Smooth muscle cell (in vitro differentiated cells): Measurements from ENCODE around the gene SCML1. TPM values are rescaled to one million over a fixed set of nuclear protein-coding genes. Genes with fewer than 3 reads are reported as not detected.
"Not testable (repeated sequence)": the region's sequence is repeated elsewhere in the genome, so short reads cannot be mapped to it uniquely, and the experiment has no call there.

Experiments used
- DNase-seq: peaks from one replicate; lab custom pipeline; 2025; ENCODE audit not compliant: unreplicated experiment; lab: John Stamatoyannopoulos, UW
- H2AFZ ChIP-seq: fragments of 200-600 bp; sonication (generic); 2 replicates; pipeline ENCODE4 v1.6.0; 2016; ENCODE audit warnings: antibody characterized with exemption, low read depth, mild to moderate bottlenecking
- H3F3A ChIP-seq: fragments of 200-600 bp; sonication (generic); 2 replicates; pipeline ENCODE4 v1.6.0; 2017; ENCODE audit warnings: antibody characterized with exemption, low read depth
- H3K27ac ChIP-seq: fragments of 200-600 bp; sonication (generic); 2 replicates; pipeline ENCODE4 v1.5.1; 2016; ENCODE audit warnings: low read depth, mild to moderate bottlenecking
- H3K27me3 ChIP-seq: fragments of 200-600 bp; sonication (generic); 2 replicates; pipeline ENCODE4 v1.6.1; 2016; ENCODE audit warnings: low read depth, mild to moderate bottlenecking
- H3K36me3 ChIP-seq: fragments of 200-600 bp; sonication (generic); 2 replicates; pipeline ENCODE4 v1.5.1; 2016; ENCODE audit warnings: low read depth
- H3K4me1 ChIP-seq: fragments of 200-600 bp; sonication (generic); 2 replicates; pipeline ENCODE4 v1.5.1; 2016; ENCODE audit warnings: low read depth
- H3K4me2 ChIP-seq: fragments of 200-600 bp; sonication (generic); 2 replicates; pipeline ENCODE4 v1.6.0; 2016; ENCODE audit warnings: mild to moderate bottlenecking
- H3K4me3 ChIP-seq: fragments of 200-600 bp; sonication (generic); 2 replicates; pipeline ENCODE4 v1.5.1; 2016; ENCODE audit warnings: mild to moderate bottlenecking
- H3K79me2 ChIP-seq: fragments of 200-600 bp; sonication (generic); 2 replicates; pipeline ENCODE4 v1.6.0; 2016; ENCODE audit warnings: low read depth, mild to moderate bottlenecking
- H3K9ac ChIP-seq: fragments of 200-600 bp; sonication (generic); 2 replicates; pipeline ENCODE4 v1.6.0; 2016; ENCODE audit warnings: low read depth
- H3K9me3 ChIP-seq: fragments of 200-600 bp; sonication (generic); replicated peaks from 2 replicates; pipeline ENCODE4 v1.5.1; 2016; ENCODE audit warnings: low read depth
- H4K20me1 ChIP-seq: fragments of 200-600 bp; sonication (generic); 2 replicates; pipeline ENCODE4 v1.6.0; 2016; ENCODE audit warnings: low read depth
- CTCF ChIP-seq: fragments of 200-600 bp; sonication (generic); IDR thresholded peaks from 2 replicates; pipeline ENCODE4 v1.5.1; 2017; ENCODE audit warnings: borderline replicate concordance, mild to moderate bottlenecking, antibody characterized with exemption; ENCODE audit not compliant: insufficient read depth, poor library complexity, severe bottlenecking
- WGBS: methylation state at CpG from one replicate; pipeline ENCODE4 v1.1.7; 2016; ENCODE audit warnings: low lambda C conversion rate; 5-methylcytosine and 5-hydroxymethylcytosine counted together
- polyA plus RNA-seq: library from polyadenylated mRNA; unstranded; fragments of >200 nt; fragmentation: Nextera tagmentation; extraction: Ambion mirVana; gene quantifications from 2 replicates; pipeline ENCODE4 v1.2.1, GENCODE V29; 2016
- total RNA-seq: library from RNA; depleted of rRNA; stranded (reverse); fragments of >200 nt; gene quantifications from 2 replicates; pipeline ENCODE4 v1.2.3, GENCODE V29; 2014

The SCML1 gene
- total and polyA plus RNA-seq, 2 experiments from 2014 or later, result 9.8 to 12.4 TPM

- Histone ChIP-seq H2AFZ (no peak overlapping the region), H3K27ac (no peak overlapping the region), H3K36me3 (no peaks in the 10 kb centered on the region), H3K4me2 (no peak overlapping the region), H3K4me1 (no peaks in the 10 kb centered on the region), H3K9me3 (no peaks in the 10 kb centered on the region), H3K79me2 (no peaks in the 10 kb centered on the region), H3K4me3 (no peak overlapping the region), H3K27me3 (no peaks in the 10 kb centered on the region), H3F3A (no peaks in the 10 kb centered on the region), H3K9ac (no peak overlapping the region), H4K20me1 (no peaks in the 10 kb centered on the region)
- no peak for TF ChIP-seq CTCF
- DNase-seq, result no peak
- WGBS, result 78% methylated on average over 2 of the region's 2 CpGs
Observed at GRCh38 chrX:17778997-17779396, 41.7 kb downstream of the SCML1 start.

DNA sequence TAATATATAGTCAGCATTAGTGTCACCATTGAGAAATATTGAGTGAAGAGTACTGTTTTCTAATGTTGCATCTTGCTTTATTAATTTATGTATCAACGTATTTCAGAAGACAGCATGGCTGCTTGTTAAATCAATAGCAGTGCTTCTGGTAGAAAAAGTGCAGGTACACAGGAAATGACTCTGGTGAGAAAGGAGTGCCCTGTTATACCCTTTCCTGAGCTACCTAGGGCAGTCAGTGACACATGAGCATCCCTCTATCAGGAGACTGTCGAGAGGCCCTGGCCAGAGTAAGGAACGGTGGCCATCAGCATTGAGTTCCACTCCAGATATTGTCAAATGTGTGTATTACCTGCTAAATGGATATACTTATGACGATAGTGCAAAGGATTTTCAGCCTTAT is 42.1 kb downstream of the SCML1 start:
- Histone ChIP-seq H4K20me1 (no peaks in the 10 kb centered on the region), H3F3A (no peaks in the 10 kb centered on the region), H3K4me1 (no peaks in the 10 kb centered on the region), H3K4me3 (no peak overlapping the region), H3K27me3 (no peaks in the 10 kb centered on the region), H3K27ac (no peak overlapping the region), H3K4me2 (no peak overlapping the region), H2AFZ (no peak overlapping the region), H3K79me2 (no peaks in the 10 kb centered on the region), H3K9me3 (no peaks in the 10 kb centered on the region), H3K36me3 (no peaks in the 10 kb centered on the region), H3K9ac (no peak overlapping the region)
- 82% methylated on average over 4 of the region's 4 CpGs for WGBS
- no peak for DNase-seq
- TF ChIP-seq CTCF, result no peak

DNA sequence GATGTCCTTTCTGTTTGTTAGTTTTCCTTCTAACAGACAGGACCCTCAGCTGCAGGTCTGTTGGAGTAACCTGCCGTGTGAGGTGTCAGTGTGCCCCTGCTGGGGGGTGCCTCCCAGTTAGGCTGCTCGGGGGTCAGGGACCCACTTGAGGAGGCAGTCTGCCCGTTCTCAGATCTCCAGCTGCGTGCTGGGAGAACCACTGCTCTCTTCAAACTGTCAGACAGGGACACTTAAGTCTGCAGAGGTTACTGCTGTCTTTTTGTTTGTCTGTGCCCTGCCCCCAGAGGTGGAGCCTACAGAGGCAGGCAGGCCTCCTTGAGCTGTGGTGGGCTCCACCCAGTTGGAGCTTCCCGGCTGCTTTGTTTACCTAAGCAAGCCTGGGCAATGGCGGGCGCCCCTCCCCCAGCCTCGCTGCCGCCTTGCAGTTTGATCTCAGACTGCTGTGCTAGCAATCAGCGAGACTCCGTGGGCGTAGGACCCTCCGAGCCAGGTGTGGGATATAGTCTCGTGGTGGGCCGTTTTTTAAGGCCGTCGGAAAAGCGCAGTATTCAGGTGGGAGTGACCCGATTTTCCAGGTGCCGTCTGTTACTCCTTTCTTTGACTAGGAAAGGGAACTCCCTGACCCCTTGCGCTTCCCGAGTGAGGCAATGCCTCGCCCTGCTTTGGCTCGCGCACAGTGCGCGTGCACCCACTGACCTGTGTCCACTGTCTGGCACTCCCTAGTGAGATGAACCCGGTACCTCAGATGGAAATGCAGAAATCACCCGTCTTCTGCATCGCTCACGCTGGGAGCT is 49.5 kb downstream of the SCML1 start:
- H3K79me2 ChIP-seq, H3K4me3 ChIP-seq, H3K4me1 ChIP-seq, DNase-seq, H3K27me3 ChIP-seq, H3K4me2 ChIP-seq, H3K9ac ChIP-seq, H3F3A ChIP-seq, H3K27ac ChIP-seq, H3K9me3 ChIP-seq, H3K36me3 ChIP-seq, H2AFZ ChIP-seq, H4K20me1 ChIP-seq: not testable (repeated sequence)
- WGBS, result 78% methylated on average over 27 of the region's 31 CpGs

- H3K79me2 ChIP-seq, result no peaks in the 10 kb centered on the region
- no peak overlapping the region for H3K27ac ChIP-seq
- no peak overlapping the region for H3K9ac ChIP-seq
- no peak for TF ChIP-seq CTCF
- 92% methylated on average over 10 of the region's 11 CpGs for WGBS
- H3K36me3 ChIP-seq, result no peaks in the 10 kb centered on the region
- H3K9me3 ChIP-seq, result no peaks in the 10 kb centered on the region
- H2AFZ ChIP-seq, result no peak overlapping the region
- no peak for DNase-seq
- H3K4me1 ChIP-seq, result no peaks in the 10 kb centered on the region
- H3K27me3 ChIP-seq, result no peaks in the 10 kb centered on the region
- no peaks in the 10 kb centered on the region for H4K20me1 ChIP-seq
- no peaks in the 10 kb centered on the region for H3F3A ChIP-seq
- H3K4me2 ChIP-seq, result no peak overlapping the region
- H3K4me3 ChIP-seq, result no peak overlapping the region
Observed at GRCh38 chrX:17787557-17787956, 50.3 kb downstream of the SCML1 start.
